ENCODE measurements around the gene MAP1LC3B2. TPM values are rescaled to one million over a fixed set of nuclear protein-coding genes. Genes with fewer than 3 reads are reported as not detected.

MAP1LC3B2 gene
- total and polyA plus RNA-seq, 12 donors = 0.59 to 4.6 (median 2.2) TPM

- DNase-seq = no peak
- TF ChIP-seq CTCF (IDR thresholded peaks at IDR 0.05) = no peak
- H3K27me3 ChIP-seq = no peaks in the 10 kb centered on the region
- ATAC-seq = peak in 3 of 8 donors; percentile 22 to 47 (median 39)
- H3K4me1 ChIP-seq = peaks cover 5 to 43% (median 20%) of the 10 kb centered on the region in 9 donors
- peak overlapping the region in 2 of 10 donors; percentile 4 to 10 for H3K4me3 ChIP-seq
- H3K9me3 ChIP-seq = no peaks in the 10 kb centered on the region
- no peaks in the 10 kb centered on the region for H3K36me3 ChIP-seq
- WGBS, 2 donors = 31% methylated on average over 17 of the region's 17 CpGs
- H3K27ac ChIP-seq = peak overlapping the region in 3 of 10 donors; percentile 15 to 61 (median 48)
- intact Hi-C loops (cut with DNase I) = loop anchor here in 1 of 10 donors (10.0 kb wide), 1 partner anchor 145 kb away; no protein-coding TSS in a partner anchor
Observed at GRCh38 chr12:116539905-116540482, 19.2 kb upstream of the MAP1LC3B2 start.

- intact Hi-C loops (cut with DNase I) = no loop called here
- H3K4me1 ChIP-seq = peaks cover 5 to 43% (median 19%) of the 10 kb centered on the region in 9 donors
- WGBS, 2 donors = 78 to 83% methylated on average over 5 of the region's 5 CpGs
Observed at GRCh38 chr12:116540622-116541152, 18.5 kb upstream of the MAP1LC3B2 start.

GRCh38 chr12:116541547-116542344, 17.4 kb upstream of the MAP1LC3B2 start:
- Histone ChIP-seq H3K27ac (no peak overlapping the region), H3K36me3 (no peaks in the 10 kb centered on the region), H3K4me1 (peaks cover 5 to 42% (median 19%) of the 10 kb centered on the region in 9 donors), H3K27me3 (no peaks in the 10 kb centered on the region), H3K9me3 (no peaks in the 10 kb centered on the region), H3K4me3 (no peak overlapping the region)
- TF ChIP-seq CTCF (IDR thresholded peaks at IDR 0.05) = no peak
- intact Hi-C loops (cut with DNase I) = no loop called here
- 98 to 99% methylated on average over 8 of the region's 8 CpGs for WGBS, 2 donors
- ATAC-seq (no peak), DNase-seq (no peak)

More at GRCh38 chr12:116540622-116541152, 18.5 kb upstream of the MAP1LC3B2 start:
- Histone ChIP-seq H3K4me3 (no peak overlapping the region), H3K27ac (peak overlapping the region in 2 of 10 donors; percentile 15 to 61), H3K9me3 (no peaks in the 10 kb centered on the region), H3K27me3 (no peaks in the 10 kb centered on the region), H3K36me3 (no peaks in the 10 kb centered on the region)
- ATAC-seq (no peak), DNase-seq (no peak)
- TF ChIP-seq CTCF (IDR thresholded peaks at IDR 0.05) = no peak

- no peak overlapping the region for H3K27ac ChIP-seq
Observed at GRCh38 chr12:116542345-116542956, 16.7 kb upstream of the MAP1LC3B2 start.

More at GRCh38 chr12:116542345-116542956, 16.7 kb upstream of the MAP1LC3B2 start:
- intact Hi-C loops (cut with DNase I) = no loop called here
- Histone ChIP-seq H3K9me3 (no peaks in the 10 kb centered on the region), H3K27me3 (no peaks in the 10 kb centered on the region), H3K4me3 (no peak overlapping the region), H3K36me3 (no peaks in the 10 kb centered on the region), H3K4me1 (peaks cover 5 to 40% (median 20%) of the 10 kb centered on the region in 9 donors)
- no peak for TF ChIP-seq CTCF (IDR thresholded peaks at IDR 0.05)
- DNase-seq (no peak), ATAC-seq (peak in 2 of 8 donors; percentile 23 to 29)
- WGBS, 2 donors = 56 to 58% methylated on average over 15 of the region's 15 CpGs
